ENCODE measurements around the gene SLC16A10. TPM values are rescaled to one million over a fixed set of nuclear protein-coding genes. Genes with fewer than 3 reads are reported as not detected.
"Not testable (repeated sequence)": the region's sequence is repeated elsewhere in the genome, so short reads cannot be mapped to it uniquely, and the experiment has no call there.

Gene SLC16A10
- total and polyA plus RNA-seq, 2 experiments from 2014 or later, result not detected

DNA sequence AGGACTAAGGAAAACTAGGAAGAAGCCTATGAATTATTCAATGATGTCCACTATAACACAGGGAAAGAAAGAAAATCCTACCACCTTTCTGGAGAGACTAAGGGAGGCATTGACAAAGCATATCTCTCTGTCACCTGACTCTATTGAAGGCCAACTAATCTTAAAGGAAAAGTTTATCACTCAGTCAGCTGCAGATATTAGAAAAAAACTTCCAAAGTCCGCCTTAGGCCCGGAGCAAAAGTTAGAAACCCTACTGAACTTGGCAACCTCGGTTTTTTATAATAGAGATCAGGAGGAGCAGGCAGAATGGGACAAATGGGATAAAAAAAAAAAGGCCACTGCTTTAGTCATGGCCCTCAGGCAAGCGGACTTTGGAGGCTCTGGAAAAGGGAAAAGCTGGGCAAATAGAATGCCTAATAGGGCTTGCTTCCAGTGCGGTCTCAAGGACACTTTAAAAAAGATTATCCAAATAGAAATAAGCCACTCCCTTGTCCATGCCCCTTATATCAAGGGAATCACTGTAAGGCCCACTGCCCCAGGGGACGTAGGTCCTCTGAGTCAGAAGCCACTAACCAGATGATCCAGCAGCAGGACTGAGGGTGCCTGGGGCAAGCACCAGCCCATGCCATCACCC lies 47.0 kb downstream of the SLC16A10 start:
- H2AFZ ChIP-seq; in situ Hi-C loops (cut with MboI); H3K4me2 ChIP-seq (ENCODE audit: unreplicated experiment); H3K9me3 ChIP-seq (ENCODE audit: low read depth); H3K27me3 ChIP-seq (replicated peaks; ENCODE audit: insufficient read depth); H3K4me1 ChIP-seq (ENCODE audit: insufficient read depth); H3K79me2 ChIP-seq (ENCODE audit: insufficient read depth); H3K9me2 ChIP-seq (ENCODE audit: insufficient read depth); H3K4me3 ChIP-seq; DNase-seq; H4K20me1 ChIP-seq (ENCODE audit: insufficient read depth); H3K9ac ChIP-seq; H3F3A ChIP-seq (ENCODE audit: insufficient read depth); H3K36me3 ChIP-seq (ENCODE audit: low read depth); H3K27ac ChIP-seq: not testable (repeated sequence)
- WGBS, 2 experiments (ENCODE audit: low coverage in 1 of 2, low lambda C conversion rate in 2 of 2, missing lambda C conversion rate in 2 of 2), result 62 to 66% methylated on average over 6 of the region's 6 CpGs

DNA sequence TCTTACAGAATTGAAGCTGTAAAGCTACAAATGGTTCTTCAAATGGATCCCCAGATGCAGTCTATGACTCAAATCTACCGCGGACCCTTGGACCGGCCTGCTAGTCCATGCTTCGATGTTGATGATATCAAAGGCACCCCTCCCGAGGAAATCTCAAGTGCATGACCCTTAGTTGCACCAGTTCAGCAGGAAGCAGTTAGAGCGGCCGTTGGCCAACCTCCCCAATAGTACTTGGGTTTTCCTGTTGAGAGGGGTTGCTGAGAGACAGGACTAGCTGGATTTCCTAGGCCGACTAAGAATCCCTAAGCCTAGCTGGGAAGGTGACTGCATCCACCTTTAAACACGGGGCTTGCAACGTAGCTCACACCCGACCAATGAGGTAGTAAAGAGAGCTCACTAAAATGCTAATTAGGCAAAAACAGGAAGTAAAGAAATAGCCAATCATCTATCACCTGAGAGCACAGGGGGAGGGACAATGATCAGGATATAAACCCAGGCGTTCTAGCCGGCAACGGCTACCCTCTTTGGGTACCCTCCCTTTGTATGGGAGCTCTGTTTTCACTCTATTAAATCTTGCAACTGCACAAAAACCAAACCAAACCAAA lies 50.3 kb downstream of the SLC16A10 start:
- H3K9me3 ChIP-seq (ENCODE audit: low read depth); H3K79me2 ChIP-seq (ENCODE audit: insufficient read depth); H4K20me1 ChIP-seq (ENCODE audit: insufficient read depth); H2AFZ ChIP-seq; H3K4me2 ChIP-seq (ENCODE audit: unreplicated experiment); H3K27me3 ChIP-seq (replicated peaks; ENCODE audit: insufficient read depth); H3K4me3 ChIP-seq; H3K4me1 ChIP-seq (ENCODE audit: insufficient read depth); in situ Hi-C loops (cut with MboI); H3K36me3 ChIP-seq (ENCODE audit: low read depth); H3K9ac ChIP-seq; H3F3A ChIP-seq (ENCODE audit: insufficient read depth); DNase-seq; H3K9me2 ChIP-seq (ENCODE audit: insufficient read depth); H3K27ac ChIP-seq: not testable (repeated sequence)
- 62 to 67% methylated on average over 14 of the region's 14 CpGs for WGBS, 2 experiments (ENCODE audit: low coverage in 1 of 2, low lambda C conversion rate in 2 of 2, missing lambda C conversion rate in 2 of 2)

- Histone ChIP-seq H4K20me1 (ENCODE audit: insufficient read depth) (no peaks in the 10 kb centered on the region), H3K4me3 (no peak overlapping the region), H3F3A (ENCODE audit: insufficient read depth) (no peaks in the 10 kb centered on the region), H3K4me1 (ENCODE audit: insufficient read depth) (no peaks in the 10 kb centered on the region), H3K4me2 (ENCODE audit: unreplicated experiment) (no peak overlapping the region), H3K79me2 (ENCODE audit: insufficient read depth) (no peaks in the 10 kb centered on the region), H3K9ac (no peak overlapping the region), H3K9me3 (ENCODE audit: low read depth) (no peaks in the 10 kb centered on the region), H3K36me3 (ENCODE audit: low read depth) (no peaks in the 10 kb centered on the region), H3K27ac (no peak overlapping the region), H2AFZ (no peak overlapping the region), H3K9me2 (ENCODE audit: insufficient read depth) (no peaks in the 10 kb centered on the region), H3K27me3 (replicated peaks; ENCODE audit: insufficient read depth) (0 out of 2 replicates have a peak, but pooled peaks cover 5% of the 10 kb centered on the region)
- WGBS, 2 experiments (ENCODE audit: low coverage in 1 of 2, low lambda C conversion rate in 2 of 2, missing lambda C conversion rate in 2 of 2), result 56 to 62% methylated on average over 3 of the region's 3 CpGs
- DNase-seq, result no peak
- TF ChIP-seq EZH2phosphoT487 (IDR thresholded peaks at IDR 0.05; ENCODE audit: insufficient read depth, low read depth), result no peak
- TF ChIP-seq EZH2 (IDR thresholded peaks at IDR 0.05; ENCODE audit: insufficient read depth, poor library complexity, severe bottlenecking), result no peak
- in situ Hi-C loops (cut with MboI), result no loop called here
These were observed 60.1 kb downstream of the SLC16A10 start for GRCh38 chr6:111147440-111147839.

- Histone ChIP-seq H2AFZ (no peak overlapping the region), H3K9ac (no peak overlapping the region), H3K4me3 (no peak overlapping the region), H3K9me3 (ENCODE audit: low read depth) (no peaks in the 10 kb centered on the region), H3F3A (ENCODE audit: insufficient read depth) (no peaks in the 10 kb centered on the region), H3K79me2 (ENCODE audit: insufficient read depth) (no peaks in the 10 kb centered on the region), H3K4me1 (ENCODE audit: insufficient read depth) (no peaks in the 10 kb centered on the region), H3K27ac (no peak overlapping the region), H3K36me3 (ENCODE audit: low read depth) (no peaks in the 10 kb centered on the region), H3K27me3 (replicated peaks; ENCODE audit: insufficient read depth) (0 out of 2 replicates have a peak, but pooled peaks cover 5% of the 10 kb centered on the region), H3K9me2 (ENCODE audit: insufficient read depth) (no peaks in the 10 kb centered on the region), H3K4me2 (ENCODE audit: unreplicated experiment) (no peak overlapping the region), H4K20me1 (ENCODE audit: insufficient read depth) (no peaks in the 10 kb centered on the region)
- no peak for TF ChIP-seq EZH2 (IDR thresholded peaks at IDR 0.05; ENCODE audit: insufficient read depth, poor library complexity, severe bottlenecking)
- no peak for TF ChIP-seq EZH2phosphoT487 (IDR thresholded peaks at IDR 0.05; ENCODE audit: insufficient read depth, low read depth)
- no peak for DNase-seq
- in situ Hi-C loops (cut with MboI), result no loop called here
- 44 to 63% methylated on average over 1 of the region's 1 CpG for WGBS, 2 experiments (ENCODE audit: low coverage in 1 of 2, low lambda C conversion rate in 2 of 2, missing lambda C conversion rate in 2 of 2)
These were observed 60.8 kb downstream of the SLC16A10 start for GRCh38 chr6:111148110-111148509.

GRCh38 chr6:111150577-111150976 lies 63.3 kb downstream of the SLC16A10 start:
- no peaks in the 10 kb centered on the region for H3K4me1 ChIP-seq (ENCODE audit: insufficient read depth)
- 0 to 16% methylated on average over 1 of the region's 1 CpG for WGBS, 2 experiments (ENCODE audit: low coverage in 1 of 2, low lambda C conversion rate in 2 of 2, missing lambda C conversion rate in 2 of 2)
- H3K9ac ChIP-seq, result no peak overlapping the region
- 0 out of 2 replicates have a peak, but pooled peaks cover 5% of the 10 kb centered on the region for H3K27me3 ChIP-seq (replicated peaks; ENCODE audit: insufficient read depth)
- no peaks in the 10 kb centered on the region for H4K20me1 ChIP-seq (ENCODE audit: insufficient read depth)
- H3K4me2 ChIP-seq (ENCODE audit: unreplicated experiment), result no peak overlapping the region
- H3K79me2 ChIP-seq (ENCODE audit: insufficient read depth), result no peaks in the 10 kb centered on the region
- no peak for TF ChIP-seq EZH2phosphoT487 (IDR thresholded peaks at IDR 0.05; ENCODE audit: insufficient read depth, low read depth)
- TF ChIP-seq EZH2 (IDR thresholded peaks at IDR 0.05; ENCODE audit: insufficient read depth, poor library complexity, severe bottlenecking), result no peak
- no peaks in the 10 kb centered on the region for H3K9me3 ChIP-seq (ENCODE audit: low read depth)
- no peaks in the 10 kb centered on the region for H3K9me2 ChIP-seq (ENCODE audit: insufficient read depth)
- H3F3A ChIP-seq (ENCODE audit: insufficient read depth), result no peaks in the 10 kb centered on the region
- DNase-seq, result no peak
- in situ Hi-C loops (cut with MboI), result no loop called here
- H3K4me3 ChIP-seq, result no peak overlapping the region
- no peak overlapping the region for H2AFZ ChIP-seq
- H3K27ac ChIP-seq, result no peak overlapping the region
- H3K36me3 ChIP-seq (ENCODE audit: low read depth), result no peaks in the 10 kb centered on the region

Data from GM23248 (cell line).